Gastrocnemius medialis (tissue), 4 donors: Measurements from ENCODE around the gene GNG4. TPM values are rescaled to one million over a fixed set of nuclear protein-coding genes. Genes with fewer than 3 reads are reported as not detected.

Experiments used
- ATAC-seq, 2 donors: fragments of 150-250 bp; one replicate each; pipeline ENCODE4 v1.9.1; 2016
- DNase-seq, 2 donors: peaks; one replicate each; pipeline ENCODE4 v3.0.0-alpha.2; 2019
- H3K27ac ChIP-seq, 4 donors: fragments of 200-600 bp; sonication (generic); 1 replicate in 1 of 4; 2 replicates in 3 of 4; pipeline ENCODE4 v1.5.1; 2016 to 2018; ENCODE audit warnings: mild to moderate bottlenecking in 2 of 4, moderate library complexity in 1 of 4
- H3K27me3 ChIP-seq, 3 donors: fragments of 200-600 bp; sonication (generic) in 2 of 3; 1 replicate in 1 of 3; 2 replicates in 2 of 3; pipeline versions ENCODE4 v1.5.1 to v1.6.0; 2016 to 2019; ENCODE audit warnings: mild to moderate bottlenecking in 1 of 3, moderate library complexity in 1 of 3
- H3K36me3 ChIP-seq, 2 donors: fragments of 200-600 bp; sonication (generic) in 1 of 2; one replicate each; pipeline ENCODE4 v1.5.1; 2017 to 2018
- H3K4me1 ChIP-seq, 2 donors: fragments of 200-600 bp; sonication (generic) in 1 of 2; one replicate each; pipeline ENCODE4 v1.5.1; 2016 to 2017; ENCODE audit warnings: mild to moderate bottlenecking in 2 of 2
- H3K4me3 ChIP-seq, 4 donors: fragments of 200-600 bp; sonication (generic) in 3 of 4; 1 replicate in 1 of 4; 2 replicates in 3 of 4; pipeline ENCODE4 v1.5.1; 2016 to 2019; ENCODE audit warnings: mild to moderate bottlenecking in 2 of 4
- H3K9me3 ChIP-seq, 3 donors: fragments of 200-600 bp; sonication (generic) in 2 of 3; 1 replicate in 1 of 3; 2 replicates in 2 of 3; pipeline ENCODE4 v1.5.1; 2016 to 2019
- CTCF ChIP-seq, 5 experiments: fragments of 450-650 bp in 3 of 5; fragments of 200-600 bp in 2 of 5; sonication (generic) in 2 of 5; IDR thresholded peaks in 4 of 5; conservative IDR thresholded peaks in 1 of 5; 1 replicate in 4 of 5; 2 replicates in 1 of 5; pipeline ENCODE4 v1.5.1; 2016 to 2019; ENCODE audit warnings: antibody characterized with exemption in 5 of 5, mild to moderate bottlenecking in 3 of 5, moderate library complexity in 3 of 5
- POLR2A ChIP-seq, 2 donors: fragments of 450-650 bp; IDR thresholded peaks; one replicate each; pipeline ENCODE4 v1.6.1; 2017; ENCODE audit warnings: antibody characterized with exemption in 2 of 2, mild to moderate bottlenecking in 2 of 2, moderate library complexity in 2 of 2
- in situ Hi-C, 4 donors: fragments of 200-750 bp; cut with MboI; loops; one replicate each; pipeline versions ENCODE4 v1.15.0 to v1.8.0; 2017; ENCODE audit warnings: low sequenced_read_pairs in 4 of 4
- intact Hi-C: fragments of 100-400 bp; cut with DNase I; formaldehyde crosslinking; loops from one replicate; pipeline ENCODE4 v1.15.1; 2023; ENCODE audit warnings: low total_unique reads
- total RNA-seq, 4 donors: library from RNA; depleted of rRNA; stranded (reverse); fragments of >200 nt; gene quantifications; one replicate each; pipeline versions ENCODE4 v1.1.0 to v1.2.3, GENCODE V29; 2016

GNG4 gene
- total RNA-seq, 4 donors from 2014 or later, result not detected

- Histone ChIP-seq H3K36me3 (no peaks in the 10 kb centered on the region), H3K27ac (no peak overlapping the region), H3K27me3 (no peaks in the 10 kb centered on the region), H3K9me3 (no peaks in the 10 kb centered on the region), H3K4me3 (no peak overlapping the region), H3K4me1 (peaks cover 6 to 9% of the 10 kb centered on the region in 2 donors)
- intact Hi-C loops, result loop anchor here (10.0 kb wide), 5 partner anchors 253 to 1303 kb away; partner anchors contain the start of genes HEATR1, LGALS8 and NID1
- DNase-seq, result no peak
- no peak for TF ChIP-seq CTCF (IDR thresholded peaks at IDR 0.05 in 4 of 5, conservative IDR thresholded peaks at IDR 0.05 in 1 of 5)
- no peak for ATAC-seq
- in situ Hi-C loops, result loop anchor here in 1 of 4 donors (25.0 kb wide), 2 partner anchors 255 to 455 kb away; no protein-coding TSS in a partner anchor
Measured at GRCh38 chr1:235507623-235508022, 142.0 kb downstream of the GNG4 start.

GRCh38 chr1:235504494-235505222, 144.9 kb downstream of the GNG4 start:
- peak overlapping the region; percentile 99 to 100 (median 99) for H3K27ac ChIP-seq
- H3K27me3 ChIP-seq, result no peaks in the 10 kb centered on the region
- H3K36me3 ChIP-seq, result no peaks in the 10 kb centered on the region
- H3K9me3 ChIP-seq, result no peaks in the 10 kb centered on the region
- TF ChIP-seq CTCF (IDR thresholded peaks at IDR 0.05 in 4 of 5, conservative IDR thresholded peaks at IDR 0.05 in 1 of 5) (peak; percentile 89 to 94 (median 90)), POLR2A (IDR thresholded peaks at IDR 0.05) (peak; percentile 83)
- peak; percentile 98 to 99 for DNase-seq
- in situ Hi-C loops (loop anchor here in 1 of 4 donors (25.0 kb wide), 2 partner anchors 258 to 458 kb away; no protein-coding TSS in a partner anchor), intact Hi-C loops (loop anchor here (2.0 to 10.0 kb wide), 9 partner anchors 137 to 1300 kb away; partner anchors contain the start of genes ARID4B, GGPS1, HEATR1 and IRF2BP2)
- H3K4me3 ChIP-seq, result peak overlapping the region; percentile 74 to 92 (median 86)
- ATAC-seq, result peak; percentile 77 to 80
- H3K4me1 ChIP-seq, result peaks cover 35 to 38% of the 10 kb centered on the region in 2 donors

- no peaks in the 10 kb centered on the region for H3K36me3 ChIP-seq
- H3K27me3 ChIP-seq, result no peaks in the 10 kb centered on the region
- ATAC-seq (peak; percentile 28 to 32), DNase-seq (no peak)
- peak; percentile 98 to 99 for TF ChIP-seq POLR2A (IDR thresholded peaks at IDR 0.05)
- TF ChIP-seq CTCF (IDR thresholded peaks at IDR 0.05 in 4 of 5, conservative IDR thresholded peaks at IDR 0.05 in 1 of 5), result no peak
- H3K27ac ChIP-seq, result peak within 1 kb of the TSS; percentile 99 to 100 (median 99)
- H3K4me1 ChIP-seq, result peaks cover 37 to 44% of the 10 kb centered on the region in 2 donors
- peak within 1 kb of the TSS; percentile 74 to 92 (median 86) for H3K4me3 ChIP-seq
- H3K9me3 ChIP-seq, result no peaks in the 10 kb centered on the region
- in situ Hi-C loops (loop anchor here in 1 of 4 donors (25.0 kb wide), 2 partner anchors 258 to 458 kb away; no protein-coding TSS in a partner anchor), intact Hi-C loops (loop anchor here (2.0 to 10.0 kb wide), 9 partner anchors 137 to 1299 kb away; partner anchors contain the start of genes ARID4B, GGPS1, HEATR1 and IRF2BP2)
Measured at GRCh38 chr1:235504122-235504493, 145.5 kb downstream of the GNG4 start, which contains the start of gene B3GALNT2. Gene B3GALNT2, minus strand, starts transcription at chr1:235504452. Its CDS starts 200 bp downstream, at chr1:235504252.

GRCh38 chr1:235503403-235504121, 146.0 kb downstream of the GNG4 start:
- TF ChIP-seq CTCF (IDR thresholded peaks at IDR 0.05 in 4 of 5, conservative IDR thresholded peaks at IDR 0.05 in 1 of 5) (no peak), POLR2A (IDR thresholded peaks at IDR 0.05) (no peak)
- no peaks in the 10 kb centered on the region for H3K9me3 ChIP-seq
- intact Hi-C loops, result loop anchor here (2.0 to 10.0 kb wide), 9 partner anchors 136 to 1299 kb away; partner anchors contain the start of genes ARID4B, GGPS1, HEATR1 and IRF2BP2
- H3K4me3 ChIP-seq, result peak overlapping the region; percentile 74 to 92 (median 77)
- H3K36me3 ChIP-seq, result no peaks in the 10 kb centered on the region
- H3K27me3 ChIP-seq, result no peaks in the 10 kb centered on the region
- DNase-seq (peak; percentile 35 to 52), ATAC-seq (peak; percentile 23 to 25)
- peaks cover 37 to 44% of the 10 kb centered on the region in 2 donors for H3K4me1 ChIP-seq
- in situ Hi-C loops, result loop anchor here in 1 of 4 donors (25.0 kb wide), 2 partner anchors 259 to 459 kb away; no protein-coding TSS in a partner anchor
- peak overlapping the region; percentile 99 to 100 (median 99) for H3K27ac ChIP-seq
